HepG2 (cell line): ENCODE measurements around the gene MBTD1. TPM values are rescaled to one million over a fixed set of nuclear protein-coding genes. Genes with fewer than 3 reads are reported as not detected.

Experiments
- NR2F2 ChIP-seq: IDR thresholded peaks from 2 replicates; pipeline ENCODE4 v1.6.1; 2012; ENCODE audit warnings: low read depth, inconsistent platforms, borderline replicate concordance
- SAFB2 ChIP-seq: sonication (generic); formaldehyde crosslinking; IDR thresholded peaks from 2 replicates; pipeline ENCODE4 v1.5.1; 2020; ENCODE audit warnings: missing genetic modification reagents, low read depth, mild to moderate bottlenecking, borderline replicate concordance
- ZBTB26 ChIP-seq: IDR thresholded peaks from 2 replicates; pipeline ENCODE4 v1.6.1; 2016; ENCODE audit warnings: missing compliant biosample characterization, missing genetic modification reagents, borderline replicate concordance
- ZBTB43 ChIP-seq: sonication (generic); formaldehyde crosslinking; conservative IDR thresholded peaks from 2 replicates; pipeline ENCODE4 v1.4.0; 2020; ENCODE audit warnings: missing genetic modification reagents
- ZNF142 ChIP-seq: sonication (generic); formaldehyde crosslinking; IDR thresholded peaks from 2 replicates; pipeline ENCODE4 v1.4.0; 2020; ENCODE audit warnings: missing genetic modification reagents
- ZNF232 ChIP-seq: sonication (generic); formaldehyde crosslinking; IDR thresholded peaks from 2 replicates; pipeline ENCODE4 v1.4.0; 2020; ENCODE audit warnings: missing genetic modification reagents, borderline replicate concordance
- ZNF510 ChIP-seq: sonication (generic); formaldehyde crosslinking; IDR thresholded peaks from 2 replicates; pipeline ENCODE4 v1.4.0; 2020; ENCODE audit warnings: low read depth, mild to moderate bottlenecking, missing genetic modification reagents
- ZNF609 ChIP-seq: sonication (generic); formaldehyde crosslinking; IDR thresholded peaks from 2 replicates; pipeline ENCODE4 v1.4.0; 2020; ENCODE audit warnings: mild to moderate bottlenecking, missing genetic modification reagents, borderline replicate concordance
- ZNF891 ChIP-seq: sonication (generic); formaldehyde crosslinking; IDR thresholded peaks from 2 replicates; pipeline ENCODE4 v1.5.0; 2020; ENCODE audit warnings: mild to moderate bottlenecking, missing genetic modification reagents
- polyA plus RNA-seq, 8 experiments: library from polyadenylated mRNA; depleted of rRNA in 3 of 8; stranded (reverse) in 7 of 8; unstranded in 1 of 8; fragments of >200 nt; fragmentation: Illumina TruSeq in 4 of 8; extraction: Trizol in 4 of 8; gene quantifications; 2 replicates each; pipeline versions ENCODE4 v1.2.1 to v1.2.3, GENCODE V29; 2011 to 2016; ENCODE audit warnings: low read depth in 4 of 8, missing spikeins in 1 of 8, mixed read lengths in 1 of 8; ENCODE audit not compliant: insufficient read depth in 1 of 8
- total RNA-seq, 5 experiments: library from RNA; depleted of rRNA; stranded (reverse); fragments of >200 nt; fragmentation: Illumina TruSeq; extraction: Trizol; gene quantifications; 2 replicates each; pipeline ENCODE4 v1.2.3, GENCODE V29; 2016; ENCODE audit warnings: low read depth in 1 of 5

The MBTD1 gene
- total and polyA plus RNA-seq, 2 of the 13 experiments (the other 11 are each of a cell fraction or from before 2014, with no cell fraction given), result 20.9 TPM

- no peak for TF ChIP-seq NR2F2
- no peak; the same call in 1 of the 2 replicates for TF ChIP-seq ZNF609 (CRISPR knock-in tag)
- peak; percentile 40 for TF ChIP-seq ZBTB43 (CRISPR knock-in tag)
- no peak for TF ChIP-seq ZNF891 (CRISPR knock-in tag)
- no peak for TF ChIP-seq ZNF232 (CRISPR knock-in tag)
- TF ChIP-seq ZNF142 (CRISPR knock-in tag), result 0 out of 2 replicates have a peak, but pooled peaks have one; percentile 3
- TF ChIP-seq SAFB2 (CRISPR knock-in tag), result no peak
- no peak; the same call in 1 of the 2 replicates for TF ChIP-seq ZNF510
- no peak; the same call in 1 of the 2 replicates for TF ChIP-seq ZBTB26 (CRISPR knock-in tag)
Measured at GRCh38 chr17:51166987-51167931, 92.6 kb downstream of the MBTD1 start (continued).
